ENCODE measurements around the gene MCC.

The MCC gene

GRCh38 chr5:113119246-113119924 is 368.9 kb downstream of the MCC start:
- no peak for DNase-seq
- no peaks in the 10 kb centered on the region for H3K36me3 ChIP-seq (replicated peaks; ENCODE audit: insufficient read depth, low read length)
- H2AFZ ChIP-seq (ENCODE audit: low read length), result no peak overlapping the region
- no peaks in the 10 kb centered on the region for H3K9me3 ChIP-seq (replicated peaks; ENCODE audit: insufficient read depth, low read length)
- H3K27me3 ChIP-seq (replicated peaks; ENCODE audit: insufficient read depth, low read length), result no peaks in the 10 kb centered on the region
- no peak for TF ChIP-seq EZH2 (optimal IDR thresholded peaks at IDR 0.05; ENCODE audit: low read depth, low read length)
- TF ChIP-seq, protein P1, sequence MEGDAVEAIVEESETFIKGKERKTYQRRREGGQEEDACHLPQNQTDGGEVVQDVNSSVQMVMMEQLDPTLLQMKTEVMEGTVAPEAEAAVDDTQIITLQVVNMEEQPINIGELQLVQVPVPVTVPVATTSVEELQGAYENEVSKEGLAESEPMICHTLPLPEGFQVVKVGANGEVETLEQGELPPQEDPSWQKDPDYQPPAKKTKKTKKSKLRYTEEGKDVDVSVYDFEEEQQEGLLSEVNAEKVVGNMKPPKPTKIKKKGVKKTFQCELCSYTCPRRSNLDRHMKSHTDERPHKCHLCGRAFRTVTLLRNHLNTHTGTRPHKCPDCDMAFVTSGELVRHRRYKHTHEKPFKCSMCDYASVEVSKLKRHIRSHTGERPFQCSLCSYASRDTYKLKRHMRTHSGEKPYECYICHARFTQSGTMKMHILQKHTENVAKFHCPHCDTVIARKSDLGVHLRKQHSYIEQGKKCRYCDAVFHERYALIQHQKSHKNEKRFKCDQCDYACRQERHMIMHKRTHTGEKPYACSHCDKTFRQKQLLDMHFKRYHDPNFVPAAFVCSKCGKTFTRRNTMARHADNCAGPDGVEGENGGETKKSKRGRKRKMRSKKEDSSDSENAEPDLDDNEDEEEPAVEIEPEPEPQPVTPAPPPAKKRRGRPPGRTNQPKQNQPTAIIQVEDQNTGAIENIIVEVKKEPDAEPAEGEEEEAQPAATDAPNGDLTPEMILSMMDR (IDR thresholded peaks at IDR 0.05; ENCODE audit: low read length), result no peak
- no peak for TF ChIP-seq EZH2phosphoT487 (IDR thresholded peaks at IDR 0.05; ENCODE audit: low read length)
- H4K20me1 ChIP-seq (ENCODE audit: insufficient read depth, low read length), result no peaks in the 10 kb centered on the region
- no peak overlapping the region for H3K4me3 ChIP-seq (ENCODE audit: low read length)
- peaks cover 86% of the 10 kb centered on the region for H3K79me2 ChIP-seq (ENCODE audit: low read length)
- H3K9ac ChIP-seq (ENCODE audit: low read length), result no peak overlapping the region
- H3K9me2 ChIP-seq (replicated peaks; ENCODE audit: insufficient read depth, low read length), result no peaks in the 10 kb centered on the region
- no peak overlapping the region for H3K27ac ChIP-seq (ENCODE audit: low read length)
- no peak overlapping the region for H3K4me2 ChIP-seq (ENCODE audit: low read depth, low read length)
- H3K4me1 ChIP-seq (ENCODE audit: low read length), result peaks cover 44% of the 10 kb centered on the region
- H3F3A ChIP-seq (ENCODE audit: insufficient read depth, low read length), result peaks cover 32% of the 10 kb centered on the region

GRCh38 chr5:113118765-113119164 is 369.5 kb downstream of the MCC start:
- Histone ChIP-seq H3K9me2 (replicated peaks; ENCODE audit: insufficient read depth, low read length) (no peaks in the 10 kb centered on the region), H2AFZ (ENCODE audit: low read length) (no peak overlapping the region), H3K4me1 (ENCODE audit: low read length) (peaks cover 49% of the 10 kb centered on the region), H3K27ac (ENCODE audit: low read length) (no peak overlapping the region), H3K4me2 (ENCODE audit: low read depth, low read length) (no peak overlapping the region), H3K79me2 (ENCODE audit: low read length) (peaks cover 86% of the 10 kb centered on the region), H3K4me3 (ENCODE audit: low read length) (no peak overlapping the region), H3K36me3 (replicated peaks; ENCODE audit: insufficient read depth, low read length) (no peaks in the 10 kb centered on the region), H4K20me1 (ENCODE audit: insufficient read depth, low read length) (no peaks in the 10 kb centered on the region), H3K9ac (ENCODE audit: low read length) (no peak overlapping the region), H3K9me3 (replicated peaks; ENCODE audit: insufficient read depth, low read length) (no peaks in the 10 kb centered on the region), H3K27me3 (replicated peaks; ENCODE audit: insufficient read depth, low read length) (no peaks in the 10 kb centered on the region), H3F3A (ENCODE audit: insufficient read depth, low read length) (peaks cover 32% of the 10 kb centered on the region)
- DNase-seq, result no peak
- TF ChIP-seq EZH2phosphoT487 (IDR thresholded peaks at IDR 0.05; ENCODE audit: low read length) (no peak), EZH2 (optimal IDR thresholded peaks at IDR 0.05; ENCODE audit: low read depth, low read length) (no peak)
- TF ChIP-seq, protein P1 (IDR thresholded peaks at IDR 0.05; ENCODE audit: low read length), result no peak

GRCh38 chr5:113118298-113118697 is 370.0 kb downstream of the MCC start:
- peaks cover 32% of the 10 kb centered on the region for H3F3A ChIP-seq (ENCODE audit: insufficient read depth, low read length)
- H3K27ac ChIP-seq (ENCODE audit: low read length), result peak overlapping the region; percentile 89; the same call in 1 of the 2 replicates
- H3K4me2 ChIP-seq (ENCODE audit: low read depth, low read length), result peak overlapping the region; percentile 50
- no peak overlapping the region for H2AFZ ChIP-seq (ENCODE audit: low read length)
- H3K9me3 ChIP-seq (replicated peaks; ENCODE audit: insufficient read depth, low read length), result no peaks in the 10 kb centered on the region
- no peaks in the 10 kb centered on the region for H3K27me3 ChIP-seq (replicated peaks; ENCODE audit: insufficient read depth, low read length)
- no peak for DNase-seq
- peaks cover 52% of the 10 kb centered on the region for H3K4me1 ChIP-seq (ENCODE audit: low read length)
- 0 out of 2 replicates have a peak overlapping the region, but pooled peaks have one; percentile 5 for H3K4me3 ChIP-seq (ENCODE audit: low read length)
- TF ChIP-seq, protein P1 (IDR thresholded peaks at IDR 0.05; ENCODE audit: low read length), result no peak
- H4K20me1 ChIP-seq (ENCODE audit: insufficient read depth, low read length), result no peaks in the 10 kb centered on the region
- no peak overlapping the region; the same call in 1 of the 2 replicates for H3K9ac ChIP-seq (ENCODE audit: low read length)
- peaks cover 86% of the 10 kb centered on the region for H3K79me2 ChIP-seq (ENCODE audit: low read length)
- no peaks in the 10 kb centered on the region for H3K9me2 ChIP-seq (replicated peaks; ENCODE audit: insufficient read depth, low read length)
- no peaks in the 10 kb centered on the region for H3K36me3 ChIP-seq (replicated peaks; ENCODE audit: insufficient read depth, low read length)

Data from MM.1S (cell line).